Ureter (tissue), 1 donor: ENCODE results near the gene ZSCAN12. TPM values are rescaled to one million over a fixed set of nuclear protein-coding genes. Genes with fewer than 3 reads are reported as not detected.
"Not testable (repeated sequence)": the region's sequence is repeated elsewhere in the genome, so short reads cannot be mapped to it uniquely, and the experiment has no call there.

ENCODE experiments used
- DNase-seq: peaks from one replicate; pipeline ENCODE4 v3.0.0-alpha.2; 2020; ENCODE audit warnings: low spot score
- total RNA-seq: library from RNA; stranded (reverse); gene quantifications from one replicate; pipeline ENCODE4 v1.2.4, GENCODE V29; 2023
- donor health status: DM: yes; HTN: yes; CAD: no.

The ZSCAN12 gene
- 11.1 TPM for total RNA-seq

GRCh38 chr6:28399350-28400121 lies at the start of gene ZSCAN12:
Gene ZSCAN12, minus strand, starts transcription at chr6:28399747. Its CDS starts 1,342 bp downstream, at chr6:28398405.
- peak; percentile 83 for DNase-seq

- DNase-seq = no peak
Observed at GRCh38 chr6:28449056-28449455, 49.5 kb upstream of the ZSCAN12 start.

- DNase-seq = not testable (repeated sequence)
Observed at GRCh38 chr6:28447512-28447906, 48.0 kb upstream of the ZSCAN12 start.

- DNase-seq = no peak
Observed at GRCh38 chr6:28446818-28447511, 47.4 kb upstream of the ZSCAN12 start.

- DNase-seq = not testable (repeated sequence)
Observed at GRCh38 chr6:28444759-28445158, 45.2 kb upstream of the ZSCAN12 start.

- peak; percentile 74 for DNase-seq
Observed at GRCh38 chr6:28443112-28443773, 43.7 kb upstream of the ZSCAN12 start, which contains the start of gene ZSCAN23. Gene ZSCAN23, minus strand, starts transcription at chr6:28443491. Its CDS starts 7,225 bp downstream, at chr6:28436266.

GRCh38 chr6:28442586-28442985 lies 43.0 kb upstream of the ZSCAN12 start:
- DNase-seq = no peak

GRCh38 chr6:28436404-28436803 lies 36.9 kb upstream of the ZSCAN12 start:
- DNase-seq = no peak

GRCh38 chr6:28433119-28433518 lies 33.6 kb upstream of the ZSCAN12 start:
- DNase-seq = no peak

GRCh38 chr6:28429781-28430180 lies 30.2 kb upstream of the ZSCAN12 start:
- DNase-seq = no peak

GRCh38 chr6:28425944-28426541 lies 26.5 kb upstream of the ZSCAN12 start:
- no peak for DNase-seq

GRCh38 chr6:28424163-28424562 lies 24.6 kb upstream of the ZSCAN12 start:
- no peak for DNase-seq

GRCh38 chr6:28423546-28423945 lies 24.0 kb upstream of the ZSCAN12 start:
- DNase-seq = no peak

GRCh38 chr6:28413681-28414080 lies 14.1 kb upstream of the ZSCAN12 start:
- no peak for DNase-seq

GRCh38 chr6:28410767-28411166 lies 11.2 kb upstream of the ZSCAN12 start:
- DNase-seq = no peak

- no peak for DNase-seq
Observed at GRCh38 chr6:28408076-28408802, 8.7 kb upstream of the ZSCAN12 start.

- no peak for DNase-seq
Observed at GRCh38 chr6:28407401-28407800, 7.9 kb upstream of the ZSCAN12 start.

GRCh38 chr6:28403923-28404322 lies 4.4 kb upstream of the ZSCAN12 start:
- not testable (repeated sequence) for DNase-seq

GRCh38 chr6:28402197-28402596 lies 2.6 kb upstream of the ZSCAN12 start:
- no peak for DNase-seq

GRCh38 chr6:28401172-28401571 lies 1.6 kb upstream of the ZSCAN12 start:
- no peak for DNase-seq

- DNase-seq = no peak
Observed at GRCh38 chr6:28400122-28400451, 540 bp upstream of the ZSCAN12 start.

- no peak for DNase-seq
Observed at GRCh38 chr6:28395918-28396317, 3.6 kb downstream of the ZSCAN12 start.
